COR-L47 (cell line): ENCODE results near the gene LEKR1.
"Not testable (repeated sequence)": the region's sequence is repeated elsewhere in the genome, so short reads cannot be mapped to it uniquely, and the experiment has no call there.

Experiments used
- DNase-seq: peaks from one replicate; lab custom pipeline; 2025; lab: John Stamatoyannopoulos, UW

LEKR1 gene

GRCh38 chr3:156826144-156826895 is at the start of gene LEKR1:
Gene LEKR1, plus strand, starts transcription at chr3:156826353. Its CDS starts 2,977 bp downstream, at chr3:156829330.
- DNase-seq = peak; percentile 85

DNA sequence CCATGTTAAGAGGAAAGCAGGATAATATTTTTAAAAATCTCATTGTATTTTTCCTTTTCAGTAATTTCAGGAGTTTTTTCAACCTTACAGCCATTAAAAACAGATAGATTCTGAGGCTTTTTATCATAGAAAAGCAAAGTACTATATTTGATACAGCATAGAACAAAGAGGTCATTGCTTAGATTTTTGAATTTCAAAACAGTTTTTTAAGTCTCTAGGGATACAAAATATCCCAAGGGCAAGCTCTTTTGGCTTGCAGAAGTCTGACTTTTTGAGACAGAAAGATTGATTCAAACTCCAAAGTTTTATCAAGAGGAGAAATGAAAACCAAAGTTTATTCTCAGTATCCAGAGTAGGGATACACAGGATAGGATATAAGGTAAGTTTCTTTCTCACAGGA is 49.3 kb upstream of the LEKR1 start:
- no peak for DNase-seq

GRCh38 chr3:156781310-156782230 is 44.6 kb upstream of the LEKR1 start:
- no peak for DNase-seq

- DNase-seq = no peak
These were observed 43.8 kb upstream of the LEKR1 start for GRCh38 chr3:156782319-156782718.

DNA sequence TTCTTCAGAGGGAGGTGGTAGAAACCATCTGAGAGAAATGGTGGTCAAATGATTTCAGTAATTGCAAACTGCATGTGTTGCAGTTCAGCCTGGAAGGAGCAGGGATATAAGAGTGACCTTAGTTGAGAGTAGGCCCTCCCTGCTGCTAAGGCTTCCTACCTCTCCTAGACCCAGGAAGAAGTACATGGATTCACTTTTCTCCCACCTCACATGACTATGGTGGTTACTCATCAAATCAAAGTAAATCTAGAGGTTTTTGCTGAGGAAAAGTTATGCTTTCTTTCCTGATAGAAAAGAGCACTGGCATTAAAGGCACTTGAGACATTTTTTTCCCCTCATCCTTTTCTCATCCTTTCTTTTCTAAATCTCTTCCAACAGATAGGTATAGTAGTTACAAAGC is 43.2 kb upstream of the LEKR1 start:
- DNase-seq = no peak

GRCh38 chr3:156787001-156787400 is 39.2 kb upstream of the LEKR1 start:
- no peak for DNase-seq

DNA sequence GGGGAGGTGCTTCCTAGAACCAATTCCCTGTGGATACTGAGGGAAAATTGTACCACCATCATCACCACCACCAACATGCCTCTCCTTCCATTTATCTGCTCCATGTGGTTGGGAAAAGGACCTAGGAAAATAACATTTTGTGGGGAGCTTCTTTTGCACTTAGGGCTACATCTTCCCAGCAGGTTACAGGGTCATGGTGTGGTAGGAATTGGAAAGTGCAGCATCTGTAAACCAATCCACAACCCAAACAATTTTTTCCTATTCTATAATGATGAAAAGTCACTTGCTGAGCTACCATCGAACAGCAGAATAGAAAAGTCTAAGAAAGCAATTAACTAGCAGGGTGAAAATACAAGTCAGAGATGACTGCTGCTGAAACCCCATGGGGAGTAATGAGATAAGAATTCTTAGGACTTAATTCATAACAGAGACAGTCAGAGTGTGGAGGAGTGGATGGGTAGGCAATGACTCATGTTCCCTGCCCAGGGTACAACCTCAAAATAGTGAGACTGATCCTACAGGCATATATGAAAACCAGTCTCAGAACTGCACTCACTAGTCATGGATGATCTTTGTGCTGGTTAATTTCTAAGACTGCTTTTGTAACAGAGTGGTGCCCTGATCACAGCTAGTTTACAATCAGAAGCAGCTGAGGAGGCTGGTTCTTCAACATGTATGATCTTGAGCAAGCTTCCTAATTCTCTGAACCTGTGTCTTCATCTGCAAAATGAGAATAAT is 38.1 kb upstream of the LEKR1 start:
- no peak for DNase-seq

- DNase-seq = no peak
These were observed 37.3 kb upstream of the LEKR1 start for GRCh38 chr3:156788846-156789245.

DNA sequence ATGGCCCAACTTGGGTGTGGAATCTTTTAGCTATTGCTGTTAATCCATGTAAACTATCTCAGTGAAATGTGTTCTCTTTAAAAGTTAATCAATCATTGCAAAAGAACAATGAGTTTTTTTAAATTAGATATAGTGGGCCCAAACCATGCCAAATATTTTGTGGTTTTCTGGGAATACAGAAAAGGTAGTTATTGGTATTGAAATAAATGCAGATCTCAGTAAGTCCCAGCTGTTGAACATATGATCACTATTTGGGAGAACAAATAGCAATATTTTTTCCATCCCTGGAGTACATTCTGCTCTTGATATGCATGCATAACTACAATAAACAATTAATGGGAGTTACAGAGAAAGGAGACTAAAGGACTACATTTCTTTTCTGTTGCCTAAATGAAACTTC is 36.0 kb upstream of the LEKR1 start:
- no peak for DNase-seq

- DNase-seq = no peak
These were observed 34.0 kb upstream of the LEKR1 start for GRCh38 chr3:156792114-156792513.

- no peak for DNase-seq
These were observed 33.6 kb upstream of the LEKR1 start for GRCh38 chr3:156792536-156792935.

DNA sequence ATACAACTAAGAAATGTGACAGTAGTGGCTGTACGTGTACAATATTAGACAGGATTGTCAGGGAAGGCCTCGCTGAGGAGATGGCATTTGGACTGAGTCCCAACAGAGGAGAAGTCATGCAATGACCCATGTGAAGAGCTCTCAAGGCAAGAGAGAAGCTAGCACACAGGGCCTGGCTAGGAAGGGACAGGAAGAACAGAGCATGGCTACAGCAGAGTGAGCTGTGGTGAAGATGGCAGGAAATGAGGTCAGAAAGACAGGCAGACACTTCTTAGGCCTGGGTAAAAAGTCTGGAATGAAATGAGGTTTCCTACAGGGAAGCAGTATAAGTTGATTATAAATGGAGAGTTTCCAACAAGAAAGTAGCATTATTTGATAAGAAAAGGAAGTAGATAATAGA is 33.2 kb upstream of the LEKR1 start:
- DNase-seq = no peak

- DNase-seq = no peak
These were observed 32.8 kb upstream of the LEKR1 start for GRCh38 chr3:156793400-156793799.

DNA sequence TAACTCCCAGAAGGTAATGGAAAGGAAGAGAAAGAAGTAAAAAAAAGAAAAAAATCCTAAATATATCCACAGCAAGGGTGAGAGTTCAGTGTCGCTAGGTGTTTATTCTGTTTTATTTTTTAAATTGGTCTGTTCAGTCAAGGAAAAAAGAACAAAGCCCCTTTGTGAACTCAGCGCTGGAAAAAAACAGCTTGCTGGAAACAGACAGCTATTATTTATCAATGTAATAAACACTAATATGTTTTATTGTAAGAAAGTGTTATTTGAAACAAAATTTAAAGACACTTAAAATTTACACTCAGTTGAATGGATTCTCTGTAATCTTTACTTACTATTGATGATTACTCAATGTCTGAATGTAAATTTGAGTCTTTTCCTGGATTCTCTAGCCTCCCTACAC is 32.3 kb upstream of the LEKR1 start:
- DNase-seq = no peak

DNA sequence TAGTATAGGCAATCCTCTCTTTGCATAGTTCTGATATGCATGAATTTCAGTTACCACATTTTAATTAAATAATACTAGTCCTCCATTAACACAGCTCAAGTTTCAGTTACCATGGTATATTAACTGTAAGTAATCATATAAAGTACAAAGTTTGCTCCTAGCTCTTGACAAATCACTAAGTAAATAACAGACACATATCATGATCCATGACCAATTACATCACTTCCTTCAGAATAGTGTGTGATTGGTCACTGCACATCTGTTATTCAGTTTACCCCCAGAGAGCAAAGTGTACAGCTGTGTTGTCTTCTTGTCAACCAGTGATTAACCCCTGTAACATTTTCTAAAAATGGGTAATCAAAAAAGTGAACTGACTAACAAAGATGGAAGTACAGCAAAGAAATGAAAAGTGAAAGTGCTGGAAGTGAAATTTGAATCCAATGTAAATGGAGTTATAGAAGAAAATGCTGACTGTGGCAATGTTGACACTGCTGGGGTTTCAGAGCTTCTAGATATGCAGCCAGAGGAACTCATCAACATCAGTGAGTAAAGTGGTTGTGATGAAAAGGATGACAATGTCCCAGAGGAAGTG is 30.2 kb upstream of the LEKR1 start:
- no peak for DNase-seq

DNA sequence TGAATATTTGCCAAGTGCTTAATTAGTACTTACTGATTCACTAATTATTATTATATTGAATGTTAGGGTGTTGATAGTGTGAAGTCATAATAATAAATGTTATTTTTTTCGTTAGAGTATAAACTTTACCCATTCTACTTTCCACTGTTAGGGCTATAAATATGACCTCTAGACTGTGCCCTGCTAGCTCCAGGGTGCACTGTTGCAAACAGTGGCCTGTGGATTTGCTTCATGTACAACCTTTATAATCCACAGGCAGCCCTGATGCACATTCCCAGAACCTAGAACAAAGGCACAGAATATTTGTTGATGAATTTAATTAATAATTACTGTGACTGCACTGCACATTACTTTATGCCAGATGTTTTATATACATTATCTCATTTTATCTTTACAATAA is 28.8 kb upstream of the LEKR1 start:
- DNase-seq = no peak

GRCh38 chr3:156800287-156800686 is 25.9 kb upstream of the LEKR1 start:
- not testable (repeated sequence) for DNase-seq

GRCh38 chr3:156801746-156802145 is 24.4 kb upstream of the LEKR1 start:
- DNase-seq = no peak

- DNase-seq = no peak
These were observed 23.1 kb upstream of the LEKR1 start for GRCh38 chr3:156802821-156803606.

DNA sequence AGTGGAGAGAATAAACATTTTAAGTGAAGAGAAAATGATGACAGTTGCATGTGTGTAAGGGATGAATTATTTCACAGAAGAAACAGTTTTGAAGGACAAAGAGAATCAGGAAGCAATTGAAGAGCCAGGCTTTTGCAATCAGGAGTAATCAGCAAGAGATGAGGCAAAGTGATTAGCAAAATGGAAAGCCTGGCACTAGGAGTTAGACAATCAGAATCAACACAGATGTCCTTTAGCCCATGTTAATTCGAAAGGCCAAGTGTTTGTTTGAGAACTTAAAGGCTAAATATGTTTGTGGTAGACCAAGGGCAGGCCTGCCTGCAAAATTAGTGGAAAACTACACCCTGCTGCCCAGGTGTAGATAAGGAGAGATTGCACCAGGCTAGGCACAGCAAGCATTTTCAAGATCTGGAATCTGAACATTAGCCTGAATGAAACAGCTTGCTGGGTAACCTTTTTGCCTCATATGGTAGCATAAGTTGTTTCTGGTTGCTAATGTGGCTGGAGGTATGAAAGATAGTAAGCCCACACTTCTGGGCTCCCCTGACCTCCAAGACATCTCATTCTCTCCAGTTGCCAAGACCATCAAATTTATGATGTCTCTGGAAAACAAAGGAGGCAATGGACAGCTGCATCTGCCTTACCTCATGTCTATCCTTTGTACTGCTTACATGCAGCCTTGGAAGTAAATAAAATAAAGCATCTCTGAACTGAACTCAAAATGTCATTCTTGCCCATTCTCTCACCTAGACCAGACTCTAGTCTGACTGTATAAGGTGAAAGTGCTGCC is 22.0 kb upstream of the LEKR1 start:
- DNase-seq = no peak
